ENCODE measurements around the gene EXTL1.

Gene EXTL1

DNA sequence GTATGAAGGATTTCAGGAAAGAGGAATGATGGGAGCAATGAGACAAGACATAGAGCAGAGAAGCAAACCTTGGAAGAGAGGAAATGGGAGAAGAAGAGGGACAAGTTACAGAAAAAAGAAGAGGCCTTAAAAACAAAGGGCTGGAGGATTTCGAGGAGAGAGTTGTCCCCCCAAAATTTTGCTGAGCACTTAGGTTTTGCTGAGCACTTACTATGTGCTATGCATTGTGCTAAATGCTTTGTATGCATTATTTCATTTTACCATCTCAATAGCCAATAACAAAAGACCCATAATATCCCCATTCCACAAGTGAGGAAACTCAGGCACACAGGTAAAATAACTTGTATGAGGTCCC, 48.3 kb downstream of the EXTL1 start:
- no peak for TF ChIP-seq ZFX (IDR thresholded peaks at IDR 0.05)
- TF ChIP-seq, protein P1, sequence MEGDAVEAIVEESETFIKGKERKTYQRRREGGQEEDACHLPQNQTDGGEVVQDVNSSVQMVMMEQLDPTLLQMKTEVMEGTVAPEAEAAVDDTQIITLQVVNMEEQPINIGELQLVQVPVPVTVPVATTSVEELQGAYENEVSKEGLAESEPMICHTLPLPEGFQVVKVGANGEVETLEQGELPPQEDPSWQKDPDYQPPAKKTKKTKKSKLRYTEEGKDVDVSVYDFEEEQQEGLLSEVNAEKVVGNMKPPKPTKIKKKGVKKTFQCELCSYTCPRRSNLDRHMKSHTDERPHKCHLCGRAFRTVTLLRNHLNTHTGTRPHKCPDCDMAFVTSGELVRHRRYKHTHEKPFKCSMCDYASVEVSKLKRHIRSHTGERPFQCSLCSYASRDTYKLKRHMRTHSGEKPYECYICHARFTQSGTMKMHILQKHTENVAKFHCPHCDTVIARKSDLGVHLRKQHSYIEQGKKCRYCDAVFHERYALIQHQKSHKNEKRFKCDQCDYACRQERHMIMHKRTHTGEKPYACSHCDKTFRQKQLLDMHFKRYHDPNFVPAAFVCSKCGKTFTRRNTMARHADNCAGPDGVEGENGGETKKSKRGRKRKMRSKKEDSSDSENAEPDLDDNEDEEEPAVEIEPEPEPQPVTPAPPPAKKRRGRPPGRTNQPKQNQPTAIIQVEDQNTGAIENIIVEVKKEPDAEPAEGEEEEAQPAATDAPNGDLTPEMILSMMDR (conservative IDR thresholded peaks at IDR 0.05): no peak
- no peak overlapping the region for H3K27ac ChIP-seq

DNA sequence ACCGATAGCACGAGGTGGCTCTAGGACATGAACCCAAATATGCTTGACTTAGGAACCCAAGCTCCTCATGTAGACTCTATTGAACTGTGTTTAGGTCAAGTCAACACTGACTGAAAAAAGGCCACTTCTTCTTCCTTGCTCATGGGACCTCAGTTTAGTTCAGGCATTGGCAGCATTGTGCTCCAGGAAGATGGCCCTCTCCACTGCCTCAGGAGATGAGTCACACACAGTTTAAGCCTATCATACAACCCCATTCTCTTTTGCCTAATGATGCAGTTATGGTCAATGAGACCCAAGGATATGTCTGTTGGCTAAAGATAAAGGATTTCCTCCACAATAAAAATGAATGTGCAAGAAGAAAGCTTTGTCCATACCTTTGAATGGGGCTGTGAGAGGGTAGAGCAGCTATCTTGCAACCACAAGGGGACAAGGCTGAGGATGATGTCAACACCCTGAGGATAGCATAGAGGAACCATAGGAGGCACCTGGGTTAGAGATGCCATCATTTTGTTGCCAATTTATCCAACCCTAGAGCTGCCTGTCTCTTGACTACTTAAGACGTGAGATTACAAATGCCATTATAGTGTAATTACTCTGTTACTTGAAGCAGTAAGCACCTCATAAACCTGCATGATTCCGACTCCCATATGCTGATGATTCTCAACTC, 48.9 kb downstream of the EXTL1 start:
- no peak for TF ChIP-seq ZFX (IDR thresholded peaks at IDR 0.05)
- TF ChIP-seq, protein P1 (conservative IDR thresholded peaks at IDR 0.05): no peak
- H3K27ac ChIP-seq: no peak overlapping the region

DNA sequence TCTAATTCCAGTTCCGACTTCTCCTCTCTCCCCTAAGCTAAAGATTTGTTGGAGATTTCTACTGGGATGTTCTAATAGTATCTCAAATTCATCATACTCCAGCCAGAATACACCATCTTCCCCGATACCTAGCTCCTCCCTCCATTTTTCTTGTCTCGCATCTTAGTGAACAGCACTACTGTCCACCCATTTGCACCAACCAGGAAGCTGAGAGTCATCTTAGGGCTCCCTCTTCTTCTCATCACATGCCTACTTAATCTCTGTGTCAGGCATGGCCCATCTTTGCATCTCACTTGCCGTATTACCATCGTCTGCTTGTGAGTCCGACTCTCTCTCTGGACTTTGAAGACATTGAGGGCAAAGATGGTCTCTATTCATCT, 49.4 kb downstream of the EXTL1 start:
- no peak for TF ChIP-seq ZFX (IDR thresholded peaks at IDR 0.05)
- TF ChIP-seq, protein P1 (conservative IDR thresholded peaks at IDR 0.05): no peak
- H3K27ac ChIP-seq: no peak overlapping the region

DNA sequence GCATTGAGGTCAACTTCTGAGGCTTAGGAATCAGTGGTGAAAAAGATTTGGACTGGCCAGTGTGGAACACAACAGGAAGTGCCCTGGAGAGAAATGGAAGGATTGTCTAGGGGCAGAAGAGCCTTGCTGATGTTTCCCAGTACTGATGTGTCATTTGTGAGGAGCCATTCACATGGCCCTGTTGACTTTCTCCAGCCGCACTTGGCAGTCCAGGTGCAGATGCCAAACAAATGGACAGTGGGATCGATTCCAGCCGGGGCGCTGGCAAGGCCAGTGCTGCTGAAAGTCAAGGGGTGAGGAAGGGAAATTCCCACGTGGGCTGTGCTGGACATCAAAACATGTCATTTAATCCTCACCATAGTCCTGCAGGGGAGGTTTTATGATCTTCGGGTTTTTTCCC, 50.7 kb downstream of the EXTL1 start:
- no peak overlapping the region for H3K27ac ChIP-seq
- TF ChIP-seq ZFX (IDR thresholded peaks at IDR 0.05): no peak
- TF ChIP-seq, protein P1 (conservative IDR thresholded peaks at IDR 0.05): no peak

DNA sequence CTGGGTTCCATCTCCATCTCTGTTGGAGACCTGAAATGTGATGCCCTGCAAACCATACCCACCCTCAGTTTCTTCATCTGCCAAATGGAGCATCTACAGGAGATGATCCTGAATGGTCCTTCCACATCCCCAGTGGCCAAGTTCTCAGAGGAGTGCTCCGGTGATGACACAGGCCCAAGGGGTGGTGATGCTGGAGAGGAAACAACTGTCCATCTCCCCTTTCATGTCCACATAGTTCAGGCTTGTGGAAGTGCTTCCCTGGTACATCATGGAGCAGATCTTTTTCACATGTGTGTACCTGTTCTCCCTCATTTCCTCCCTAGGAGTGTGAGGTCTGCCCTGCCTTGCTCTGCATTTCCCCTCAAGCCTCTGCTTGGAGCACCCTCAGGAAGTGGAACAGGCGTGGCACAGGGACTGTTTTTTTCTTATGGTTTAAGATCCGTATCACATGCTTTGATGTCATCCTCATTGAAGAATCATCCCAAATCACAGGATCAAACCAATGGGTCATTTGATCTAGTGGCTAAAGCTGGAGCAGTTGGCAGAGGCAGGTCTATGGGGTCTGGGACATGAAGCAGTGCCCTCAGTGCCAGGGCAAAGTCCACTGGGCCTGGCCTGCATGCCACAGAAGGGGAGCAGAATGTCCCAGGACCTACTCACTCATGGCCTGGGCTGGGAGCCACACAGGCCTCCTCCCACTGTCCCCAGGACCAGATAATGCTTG, 54.0 kb downstream of the EXTL1 start:
- TF ChIP-seq, protein P1 (conservative IDR thresholded peaks at IDR 0.05): no peak
- TF ChIP-seq ZFX (IDR thresholded peaks at IDR 0.05): no peak
- no peak overlapping the region for H3K27ac ChIP-seq

DNA sequence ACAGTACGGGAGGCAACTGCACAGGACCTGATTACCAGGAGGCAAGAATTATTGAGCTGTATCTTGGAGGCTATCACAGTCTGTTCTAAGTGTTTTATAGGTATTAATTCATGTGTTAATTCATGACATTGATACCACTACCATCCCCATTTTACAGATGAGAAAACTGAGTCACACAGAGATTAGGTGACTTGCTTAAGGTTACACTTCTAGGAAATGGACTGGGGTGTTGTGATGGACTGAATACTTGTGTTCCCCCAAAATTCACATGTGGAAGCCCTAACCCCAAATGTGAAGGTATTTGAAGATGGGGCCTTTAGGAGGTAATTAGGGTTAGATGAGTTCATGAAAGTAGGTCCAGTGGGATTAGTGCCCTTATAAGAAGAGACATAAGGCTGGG, 55.9 kb downstream of the EXTL1 start:
- no peak overlapping the region for H3K27ac ChIP-seq
- no peak for TF ChIP-seq ZFX (IDR thresholded peaks at IDR 0.05)
- TF ChIP-seq, protein P1 (conservative IDR thresholded peaks at IDR 0.05): no peak

DNA sequence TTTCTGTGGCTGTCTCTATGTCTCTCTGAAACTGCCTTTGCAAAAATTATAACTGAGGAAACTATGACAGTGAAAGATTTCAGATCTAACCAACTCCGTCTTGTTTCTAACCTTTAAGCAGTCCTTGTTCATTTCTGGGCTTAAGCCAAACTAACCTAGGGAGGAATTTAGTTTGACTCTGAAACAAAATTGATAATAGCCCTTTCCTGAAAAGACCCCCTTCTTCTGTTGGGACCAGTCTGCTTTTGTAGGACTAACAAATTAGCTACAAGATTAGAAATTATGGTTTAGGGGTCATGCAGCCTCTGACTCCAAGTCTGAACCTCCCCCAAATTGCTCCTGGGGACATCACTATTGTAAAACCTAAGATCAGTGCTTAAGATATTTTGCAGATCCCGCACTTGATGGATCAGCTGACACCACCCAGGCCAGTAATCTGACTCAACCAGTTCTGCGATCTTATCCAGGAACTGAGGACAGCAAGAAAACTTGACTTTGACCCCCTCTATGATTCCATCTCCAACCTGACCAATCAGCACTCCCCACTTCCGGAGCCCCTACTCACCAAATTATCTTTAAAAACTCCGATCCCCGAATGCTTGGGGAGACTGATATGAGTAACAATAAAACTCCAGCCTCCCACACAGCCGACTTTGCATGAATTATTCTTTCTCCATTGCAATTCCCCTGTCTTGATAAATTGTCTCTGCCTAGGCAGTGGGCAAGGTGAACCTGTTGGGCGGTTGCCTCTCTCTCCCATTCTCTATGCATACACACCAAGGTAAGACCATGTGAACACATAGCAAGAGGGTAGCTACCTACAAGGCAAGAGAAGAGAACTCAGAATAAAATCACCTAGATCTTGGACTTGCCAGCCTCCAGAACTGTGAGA, 57.0 kb downstream of the EXTL1 start:
- TF ChIP-seq, protein P1 (conservative IDR thresholded peaks at IDR 0.05): no peak
- TF ChIP-seq ZFX (IDR thresholded peaks at IDR 0.05): no peak
- peak overlapping the region; percentile 64 for H3K27ac ChIP-seq
